Astrocyte of the spinal cord (primary cell): ENCODE measurements around the gene MAN1C1.
A peak's percentile ranks its signal among the peaks of the same experiment; 100 is the strongest.

Source experiments
- DNase-seq: peaks from one replicate; pipeline ENCODE4 v3.0.0; 2011; ENCODE audit warnings: low read depth, low spot score
- H3K4me3 ChIP-seq: 2 replicates; pipeline ENCODE4 v1.5.1; 2011; ENCODE audit warnings: low read depth, mild to moderate bottlenecking, low read length, moderate library complexity
- in situ Hi-C: cut with HindIII; loops from 2 replicates; pipeline ENCODE4 v1.10.0; 2017; ENCODE audit warnings: low sequenced_read_pairs
- TF ChIP-seq, protein P1 (sequence below): IDR thresholded peaks from 2 replicates; pipeline ENCODE4 v1.5.1; 2012; ENCODE audit warnings: low read depth, mild to moderate bottlenecking, low read length, inconsistent platforms

MAN1C1 gene

DNA sequence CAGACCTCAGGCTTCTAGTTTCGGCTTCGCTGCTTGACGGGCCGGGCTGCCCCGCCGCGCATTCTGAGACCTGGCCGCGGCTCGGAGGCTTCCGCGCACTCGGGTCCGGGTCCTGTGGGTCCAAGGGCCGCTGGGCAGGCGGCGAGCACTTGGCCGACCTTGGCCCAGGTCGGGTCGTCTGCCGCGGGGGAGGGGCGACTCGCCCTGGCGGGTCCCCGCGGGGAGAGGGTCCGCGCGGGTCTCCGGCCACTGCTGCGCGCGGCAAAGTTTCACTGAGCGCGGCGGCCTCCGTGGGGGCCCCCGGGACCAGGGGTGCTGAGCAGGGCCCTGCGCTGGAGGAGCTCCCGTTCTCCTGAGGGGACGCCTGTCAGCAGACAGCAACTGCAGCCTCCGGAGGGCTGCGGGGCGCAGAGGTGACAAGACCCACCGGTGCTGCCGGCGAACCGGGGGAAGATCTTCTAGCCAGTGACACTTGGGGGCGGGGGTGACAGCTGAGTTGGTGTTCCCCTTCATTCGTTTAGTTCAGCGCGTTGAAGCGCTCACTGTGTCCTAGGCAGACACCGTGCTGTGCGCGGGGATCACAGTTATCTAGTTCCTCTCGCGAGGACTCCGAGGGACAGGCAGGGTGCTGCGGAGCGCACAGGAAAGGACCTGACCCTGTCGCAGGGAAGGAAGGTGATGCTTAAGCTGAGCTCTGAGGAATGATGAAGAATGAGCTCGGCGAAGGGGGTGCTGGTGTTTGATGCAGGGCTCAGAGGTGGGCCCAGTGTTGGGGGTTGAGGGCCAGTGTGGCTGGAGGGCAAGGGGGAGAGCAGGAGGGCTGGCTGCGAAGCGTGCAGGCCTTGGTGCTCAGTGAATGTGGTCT, 203.9 kb downstream of the MAN1C1 start:
- peak overlapping the region; percentile 91 for H3K4me3 ChIP-seq
- peak; percentile 59 for DNase-seq
- TF ChIP-seq, protein P1, sequence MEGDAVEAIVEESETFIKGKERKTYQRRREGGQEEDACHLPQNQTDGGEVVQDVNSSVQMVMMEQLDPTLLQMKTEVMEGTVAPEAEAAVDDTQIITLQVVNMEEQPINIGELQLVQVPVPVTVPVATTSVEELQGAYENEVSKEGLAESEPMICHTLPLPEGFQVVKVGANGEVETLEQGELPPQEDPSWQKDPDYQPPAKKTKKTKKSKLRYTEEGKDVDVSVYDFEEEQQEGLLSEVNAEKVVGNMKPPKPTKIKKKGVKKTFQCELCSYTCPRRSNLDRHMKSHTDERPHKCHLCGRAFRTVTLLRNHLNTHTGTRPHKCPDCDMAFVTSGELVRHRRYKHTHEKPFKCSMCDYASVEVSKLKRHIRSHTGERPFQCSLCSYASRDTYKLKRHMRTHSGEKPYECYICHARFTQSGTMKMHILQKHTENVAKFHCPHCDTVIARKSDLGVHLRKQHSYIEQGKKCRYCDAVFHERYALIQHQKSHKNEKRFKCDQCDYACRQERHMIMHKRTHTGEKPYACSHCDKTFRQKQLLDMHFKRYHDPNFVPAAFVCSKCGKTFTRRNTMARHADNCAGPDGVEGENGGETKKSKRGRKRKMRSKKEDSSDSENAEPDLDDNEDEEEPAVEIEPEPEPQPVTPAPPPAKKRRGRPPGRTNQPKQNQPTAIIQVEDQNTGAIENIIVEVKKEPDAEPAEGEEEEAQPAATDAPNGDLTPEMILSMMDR, result no peak
- in situ Hi-C loops, result no loop called here

DNA sequence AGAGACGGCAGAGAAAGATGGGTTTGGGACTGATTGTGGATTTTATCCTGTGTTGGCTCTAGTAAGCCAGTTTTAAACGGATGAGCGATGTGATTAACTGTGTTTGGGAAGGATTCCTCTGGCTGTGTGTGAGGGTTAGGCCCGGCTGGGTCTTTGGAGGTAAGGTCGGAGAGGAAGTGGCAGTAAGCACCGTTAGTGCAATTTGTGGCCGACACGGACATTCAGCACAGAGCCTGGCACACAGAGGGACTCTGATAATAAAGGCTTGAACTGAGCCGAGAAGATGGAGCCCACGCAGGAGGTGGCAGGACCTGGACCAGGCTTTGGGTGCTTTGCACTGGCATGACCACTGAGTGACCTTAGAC, 204.5 kb downstream of the MAN1C1 start:
- H3K4me3 ChIP-seq, result peak overlapping the region; percentile 91
- TF ChIP-seq, protein P1, result no peak
- in situ Hi-C loops, result no loop called here
- no peak for DNase-seq

DNA sequence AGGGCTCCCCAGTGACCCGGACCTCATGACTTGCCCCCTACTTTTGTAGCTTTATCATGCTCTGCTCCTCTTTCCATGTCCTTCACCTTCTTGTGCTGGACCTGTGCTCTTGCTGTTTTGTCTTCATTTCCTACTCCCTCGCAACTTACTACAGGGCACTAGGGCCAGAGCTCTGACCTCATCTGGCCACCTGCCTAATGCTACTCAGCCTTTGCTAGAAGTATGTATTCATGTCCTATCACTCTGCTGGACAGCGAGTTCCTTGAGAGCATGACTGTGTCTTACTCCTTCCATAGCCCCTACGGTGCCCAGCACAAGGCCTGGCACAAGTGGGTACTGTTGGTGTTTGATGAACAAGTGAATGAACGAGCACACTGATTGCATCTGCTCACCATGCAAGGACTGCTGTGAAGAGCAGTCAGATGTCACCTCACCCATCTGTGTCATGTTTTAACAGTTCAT, 205.1 kb downstream of the MAN1C1 start:
- H3K4me3 ChIP-seq, result no peak overlapping the region
- TF ChIP-seq, protein P1, result no peak
- no peak for DNase-seq
- in situ Hi-C loops, result no loop called here

DNA sequence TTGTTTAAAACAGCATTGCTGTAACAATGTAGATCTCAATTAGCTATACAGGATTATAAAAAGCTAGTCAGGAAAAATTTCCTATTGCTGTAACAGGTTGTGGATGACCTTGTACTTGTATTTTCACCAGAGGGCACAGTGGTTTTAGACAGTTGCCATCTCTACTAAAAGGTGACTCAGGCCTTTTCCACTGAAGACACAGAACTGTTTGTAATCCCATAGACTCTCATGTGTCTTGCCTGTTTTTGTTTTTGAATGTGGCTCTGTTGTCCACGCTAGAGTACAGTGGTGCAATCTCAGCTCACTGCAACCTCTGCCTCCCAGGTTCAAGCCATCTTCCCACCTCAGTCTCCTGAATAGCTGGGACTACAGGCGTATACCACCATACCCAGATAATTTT, 209.0 kb downstream of the MAN1C1 start:
- no peak overlapping the region for H3K4me3 ChIP-seq
- no peak for DNase-seq
- in situ Hi-C loops, result no loop called here
- TF ChIP-seq, protein P1, result no peak

DNA sequence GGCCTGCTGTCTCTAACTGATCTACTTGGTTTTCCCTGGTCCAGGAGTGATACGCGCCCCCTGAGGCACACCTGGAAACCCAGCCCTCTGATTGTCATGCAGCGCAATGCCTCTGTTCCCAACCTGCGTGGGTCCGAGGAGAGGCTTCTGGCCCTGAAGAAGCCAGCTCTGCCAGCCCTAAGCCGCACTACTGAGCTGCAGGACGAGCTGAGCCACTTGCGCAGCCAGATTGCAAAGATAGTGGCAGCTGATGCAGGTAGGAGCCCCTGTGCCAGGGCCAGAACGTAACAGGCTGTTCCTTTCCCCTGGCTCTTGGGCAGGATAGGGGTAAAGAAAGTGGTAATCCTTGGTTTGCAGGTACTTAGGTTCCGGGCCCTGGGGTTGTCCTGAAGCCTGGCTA, 210.0 kb downstream of the MAN1C1 start:
- in situ Hi-C loops, result no loop called here
- no peak overlapping the region for H3K4me3 ChIP-seq
- no peak for DNase-seq
- TF ChIP-seq, protein P1, result no peak

DNA sequence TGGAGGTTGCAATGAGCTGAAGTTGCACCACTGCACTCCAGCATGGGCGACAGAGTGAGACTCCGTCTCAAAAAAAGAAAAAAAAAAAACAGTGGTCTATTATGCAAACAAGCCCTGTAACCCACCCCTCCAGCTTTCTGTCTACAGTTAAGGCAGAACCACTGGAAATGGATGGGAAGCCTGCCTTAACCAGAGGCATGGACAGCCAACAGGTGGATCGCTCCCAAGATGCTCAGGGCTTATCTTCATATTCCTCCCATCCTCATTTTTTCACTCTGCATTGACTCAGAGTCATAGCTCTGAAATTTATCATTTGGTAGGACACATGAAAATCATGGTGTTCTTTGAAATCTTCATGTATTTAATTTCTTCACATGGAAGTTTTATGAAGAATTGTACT, 211.9 kb downstream of the MAN1C1 start:
- no peak overlapping the region for H3K4me3 ChIP-seq
- no peak for DNase-seq
- TF ChIP-seq, protein P1, result no peak
- in situ Hi-C loops, result no loop called here
